CD4-positive, alpha-beta T cell treated with Interleukin-17A for 1 hour (primary cell): ENCODE data around the gene PHF13.
A peak's percentile ranks its signal among the peaks of the same experiment; 100 is the strongest.

Source experiments
- DNase-seq: peaks from one replicate; pipeline ENCODE4 v3.0.0-alpha.2; 2020

The PHF13 gene

GRCh38 chr1:6613361-6614018, at the start of gene PHF13:
PHF13 (plus strand) TSS chr1:6613731; CDS start chr1:6614067, 336 bp downstream.
- peak; percentile 99 for DNase-seq

- DNase-seq, result no peak
These were observed 44.5 kb upstream of the PHF13 start for GRCh38 chr1:6569033-6569432.

GRCh38 chr1:6570100-6570499, 43.4 kb upstream of the PHF13 start:
- no peak for DNase-seq

GRCh38 chr1:6570987-6571386, 42.5 kb upstream of the PHF13 start:
- DNase-seq, result no peak

- DNase-seq, result no peak
These were observed 40.7 kb upstream of the PHF13 start for GRCh38 chr1:6572653-6573383.

- DNase-seq, result no peak
These were observed 39.4 kb upstream of the PHF13 start for GRCh38 chr1:6574025-6574620.

GRCh38 chr1:6574818-6575217, 38.7 kb upstream of the PHF13 start:
- DNase-seq, result no peak

- no peak for DNase-seq
These were observed 35.6 kb upstream of the PHF13 start for GRCh38 chr1:6577831-6578525.

GRCh38 chr1:6578624-6579373, 34.7 kb upstream of the PHF13 start:
- no peak for DNase-seq

GRCh38 chr1:6579374-6580118, 34.0 kb upstream of the PHF13 start, which contains the start of gene ZBTB48:
ZBTB48 (plus strand) TSS chr1:6579994; CDS start chr1:6580610, 616 bp downstream.
- peak; percentile 97 for DNase-seq

- peak; percentile 15 for DNase-seq
These were observed 33.4 kb upstream of the PHF13 start for GRCh38 chr1:6580119-6580592.

GRCh38 chr1:6580593-6581409, 32.7 kb upstream of the PHF13 start:
- DNase-seq, result no peak

GRCh38 chr1:6581561-6582305, 31.8 kb upstream of the PHF13 start:
- no peak for DNase-seq

- DNase-seq, result no peak
These were observed 31.2 kb upstream of the PHF13 start for GRCh38 chr1:6582370-6582769.

GRCh38 chr1:6584126-6585080, 29.1 kb upstream of the PHF13 start:
- no peak for DNase-seq

- DNase-seq, result no peak
These were observed 28.3 kb upstream of the PHF13 start for GRCh38 chr1:6585081-6585722.

- no peak for DNase-seq
These were observed 27.7 kb upstream of the PHF13 start for GRCh38 chr1:6585841-6586240.

GRCh38 chr1:6586404-6586816, 27.1 kb upstream of the PHF13 start:
- no peak for DNase-seq
